IMR-90 (cell line): Measurements from ENCODE around the gene CYP46A1. TPM values are rescaled to one million over a fixed set of nuclear protein-coding genes. Genes with fewer than 3 reads are reported as not detected.

Source experiments
- ATAC-seq: fragments of 200-7000 bp; cut with Tn5 transposase; 2 replicates; pipeline ENCODE4 v1.9.1; 2020; ENCODE audit warnings: low read depth, mild to moderate bottlenecking, moderate library complexity
- BruUV-seq: library from RNA; stranded (reverse); fragments of 400-500 nt; replicated peaks from 2 replicates; lab custom pipeline; 2021; lab: Mats Ljungman, UMichigan
- CTCF ChIA-PET: fragments of 300-600 bp; formaldehyde crosslinking; extraction: SDS; loops from one replicate; lab custom pipeline; 2021; ENCODE audit warnings: antibody characterized with exemption; lab: Yijun Ruan, JAX
- POLR2A ChIA-PET: fragments of 300-600 bp; sonication (Branson Sonifier 250); formaldehyde crosslinking; loops from one replicate; lab custom pipeline; 2022; ENCODE audit warnings: antibody characterized with exemption; ENCODE audit not compliant: unreplicated experiment; lab: Charles Lee
- DNase-seq: peaks from one replicate; pipeline ENCODE4 v3.0.0; 2013
- H2AFZ ChIP-seq: replicated peaks from 2 replicates; pipeline ENCODE3; 2013; ENCODE audit warnings: low read length, mild to moderate bottlenecking; ENCODE audit not compliant: poor library complexity
- H2AK5ac ChIP-seq: 2 replicates; pipeline ENCODE4 v1.6.1; 2013; ENCODE audit warnings: low read depth, low read length, inconsistent platforms
- H2AK9ac ChIP-seq: replicated peaks from 2 replicates; pipeline ENCODE3; 2013; ENCODE audit warnings: mild to moderate bottlenecking, low read depth, low read length, moderate library complexity; ENCODE audit not compliant: poor library complexity
- H2BK120ac ChIP-seq: 2 replicates; pipeline ENCODE4 v1.6.1; 2013; ENCODE audit warnings: low read depth, low read length, inconsistent platforms
- H2BK15ac ChIP-seq: 3 replicates; pipeline ENCODE4 v1.6.1; 2013; ENCODE audit warnings: low read depth, low read length, inconsistent platforms
- H2BK20ac ChIP-seq: 2 replicates; pipeline ENCODE4 v1.6.1; 2013; ENCODE audit warnings: low read depth, mild to moderate bottlenecking, inconsistent platforms, low read length, moderate library complexity
- H2BK5ac ChIP-seq: 2 replicates; pipeline ENCODE4 v1.6.1; 2013; ENCODE audit warnings: mild to moderate bottlenecking, low read depth, low read length, inconsistent platforms; ENCODE audit not compliant: poor library complexity, severe bottlenecking
- H3K14ac ChIP-seq: replicated peaks from 2 replicates; pipeline ENCODE4 v1.6.1; 2013; ENCODE audit warnings: low read depth, low read length, inconsistent platforms
- H3K18ac ChIP-seq: 2 replicates; pipeline ENCODE4 v1.6.1; 2013; ENCODE audit warnings: low read depth, low read length, control low read depth
- H3K23ac ChIP-seq: 2 replicates; pipeline ENCODE4 v1.6.1; 2013; ENCODE audit warnings: low read depth, low read length, inconsistent platforms
- H3K27ac ChIP-seq: 2 replicates; pipeline ENCODE4 v1.5.1; 2013; ENCODE audit warnings: mild to moderate bottlenecking, control low read depth, low read length; ENCODE audit not compliant: insufficient read depth
- H3K27me3 ChIP-seq: 2 replicates; pipeline ENCODE4 v1.6.1; 2013; ENCODE audit warnings: low read length; ENCODE audit not compliant: control insufficient read depth, insufficient read depth
- H3K36me3 ChIP-seq: 2 replicates; pipeline ENCODE4 v1.6.1; 2013; ENCODE audit warnings: low read length, mixed read lengths; ENCODE audit not compliant: control insufficient read depth, insufficient read depth
- H3K4ac ChIP-seq: 2 replicates; pipeline ENCODE4 v1.6.1; 2013; ENCODE audit warnings: low read depth, low read length, inconsistent platforms
- H3K4me1 ChIP-seq: 2 replicates; pipeline ENCODE4 v1.6.1; 2013; ENCODE audit warnings: low read length, mixed read lengths; ENCODE audit not compliant: control insufficient read depth, insufficient read depth
- H3K4me2 ChIP-seq: 2 replicates; pipeline ENCODE4 v1.6.1; 2013; ENCODE audit warnings: low read depth, mild to moderate bottlenecking, control low read depth, low read length, moderate library complexity
- H3K4me3 ChIP-seq: 2 replicates; pipeline ENCODE4 v1.5.1; 2013; ENCODE audit warnings: low read depth, mild to moderate bottlenecking, control low read depth, low read length, moderate library complexity; ENCODE audit not compliant: insufficient read depth
- H3K56ac ChIP-seq: 2 replicates; pipeline ENCODE4 v1.6.1; 2013; ENCODE audit warnings: low read length, inconsistent platforms; ENCODE audit not compliant: insufficient read depth; ENCODE audit errors: extremely low read depth
- H3K79me1 ChIP-seq, 2 experiments: 2 replicates each; pipeline ENCODE4 v1.6.1; 2013; ENCODE audit warnings: low read length in 2 of 2, inconsistent platforms in 1 of 2, low read depth in 1 of 2
- H3K9ac ChIP-seq: 2 replicates; pipeline ENCODE4 v1.6.1; 2013; ENCODE audit warnings: low read depth, low read length, control low read depth
- H3K9me1 ChIP-seq: 2 replicates; pipeline ENCODE4 v1.6.1; 2013; ENCODE audit warnings: low read length, inconsistent platforms; ENCODE audit not compliant: insufficient read depth
- H3K9me3 ChIP-seq: 2 replicates; pipeline ENCODE4 v1.6.1; 2013; ENCODE audit warnings: low read length; ENCODE audit not compliant: control insufficient read depth, insufficient read depth
- H4K20me1 ChIP-seq: 2 replicates; pipeline ENCODE4 v1.6.1; 2013; ENCODE audit warnings: low read length, inconsistent platforms; ENCODE audit not compliant: insufficient read depth
- H4K5ac ChIP-seq: 2 replicates; pipeline ENCODE4 v1.6.1; 2013; ENCODE audit warnings: mild to moderate bottlenecking, low read depth, low read length, control low read depth
- H4K8ac ChIP-seq, 2 experiments: 2 replicates each; pipeline ENCODE4 v1.6.1; 2013; ENCODE audit warnings: low read depth in 2 of 2, low read length in 2 of 2, control low read depth in 1 of 2, inconsistent platforms in 1 of 2
- H4K91ac ChIP-seq: 2 replicates; pipeline ENCODE4 v1.6.1; 2013; ENCODE audit warnings: low read depth, low read length, inconsistent platforms; ENCODE audit not compliant: insufficient read depth
- MXI1 ChIP-seq: IDR thresholded peaks from 2 replicates; pipeline ENCODE4 v1.6.1; 2012; ENCODE audit warnings: low read depth, mild to moderate bottlenecking, low read length, moderate library complexity, borderline replicate concordance
- RAD21 ChIP-seq: IDR thresholded peaks from 2 replicates; pipeline ENCODE4 v1.6.1; 2012; ENCODE audit warnings: low read length, improper control_type of control experiment
- WGBS, 2 experiments: methylation state at CpG; one replicate each; pipeline versions ENCODE4 v1.1.5 to v1.1.7; 2013; ENCODE audit warnings: missing lambda C conversion rate in 2 of 2; ENCODE audit not compliant: insufficient read length in 1 of 2; ENCODE audit errors: extremely low coverage in 2 of 2; 5-methylcytosine and 5-hydroxymethylcytosine counted together
- dilution Hi-C: fragments of 300-500 bp; cut with HindIII; formaldehyde crosslinking; loops from one replicate; pipeline ENCODE4 v1.14.3; 2018; ENCODE audit warnings: low sequenced_read_pairs; ENCODE audit not compliant: unreplicated experiment
- in situ Hi-C: fragments of 300-500 bp; cut with MboI; formaldehyde crosslinking; loops from 3 replicates; pipeline ENCODE4 v1.14.3; 2019; ENCODE audit warnings: low sequenced_read_pairs, inconsistent platforms, mixed read lengths
- intact Hi-C: fragments of 100-400 bp; cut with micrococcal nuclease; formaldehyde crosslinking; loops from 2 replicates; pipeline ENCODE4 v1.10.0; 2022
- polyA plus RNA-seq, 3 experiments: library from polyadenylated mRNA; depleted of rRNA; stranded (reverse); fragments of >200 nt; gene quantifications; 2 replicates each; pipeline ENCODE4 v1.2.3, GENCODE V29; 2012; ENCODE audit warnings: low replicate concordance in 1 of 3
- total RNA-seq: library from RNA; depleted of rRNA; stranded (reverse); fragments of >200 nt; gene quantifications from 2 replicates; pipeline ENCODE4 v1.2.3, GENCODE V29; 2012

CYP46A1 gene
- total and polyA plus RNA-seq, 2 of the 4 experiments (the other 2 are of a cell fraction) = 0.18 to 0.31 TPM

DNA sequence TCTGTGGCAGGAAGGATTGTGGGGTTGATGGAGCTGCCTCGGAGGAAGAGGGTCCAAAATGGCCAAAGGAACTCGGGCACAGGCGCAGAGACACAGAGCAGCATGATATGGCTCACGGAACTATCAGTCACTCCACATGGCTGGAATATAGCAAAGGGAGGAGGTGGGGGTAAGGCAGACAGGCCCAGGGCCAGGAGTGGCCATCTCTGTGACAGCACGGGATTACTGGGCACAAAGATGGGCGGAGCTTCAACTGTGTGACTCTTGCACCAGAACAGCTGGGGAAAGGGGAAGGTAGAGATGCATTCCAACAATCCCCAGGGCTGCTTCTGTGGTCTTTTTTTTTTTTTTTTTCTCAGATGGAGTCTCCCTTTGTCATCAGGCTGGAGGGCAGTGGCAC is 84.3 kb downstream of the CYP46A1 start:
- H2AK9ac ChIP-seq = no peak overlapping the region
- 100% methylated on average over 3 of the region's 6 CpGs; no CpG with 5 or more reads in 1 of the 2 experiments for WGBS, 2 experiments
- H3K4me2 ChIP-seq = no peak overlapping the region
- no peak overlapping the region for H3K4me3 ChIP-seq
- no peak overlapping the region for H4K8ac ChIP-seq
- no peak for TF ChIP-seq MXI1
- TF ChIP-seq RAD21 = no peak
- peaks cover 5% of the 10 kb centered on the region; the same call in 1 of the 2 replicates for H3K4me1 ChIP-seq
- dilution Hi-C loops = no loop called here
- no peaks in the 10 kb centered on the region; the same call in 1 of the 2 replicates for H3K9me1 ChIP-seq
- ATAC-seq = peak; percentile 33; the same call in 1 of the 2 replicates
- H2BK20ac ChIP-seq = no peak overlapping the region
- H3K4ac ChIP-seq = peak overlapping the region; percentile 25; the same call in 1 of the 2 replicates
- no peak overlapping the region for H3K56ac ChIP-seq
- no peaks in the 10 kb centered on the region for H3K27me3 ChIP-seq
- H3K36me3 ChIP-seq = no peaks in the 10 kb centered on the region
- no peak overlapping the region for H4K5ac ChIP-seq
- DNase-seq = no peak
- H3K14ac ChIP-seq = no peak overlapping the region
- no peak overlapping the region for H4K91ac ChIP-seq
- H2AFZ ChIP-seq = peak overlapping the region; percentile 54
- no peak overlapping the region for H3K9ac ChIP-seq
- peak overlapping the region; percentile 2; the same call in 1 of the 3 replicates for H2BK15ac ChIP-seq
- no peaks in the 10 kb centered on the region for H3K9me3 ChIP-seq
- H3K27ac ChIP-seq = no peak overlapping the region
- CTCF ChIA-PET = no interaction called here
- H2AK5ac ChIP-seq = peak overlapping the region; percentile 49
- in situ Hi-C loops = no loop called here
- H3K18ac ChIP-seq = no peak overlapping the region
- no peaks in the 10 kb centered on the region for H3K79me1 ChIP-seq
- H4K20me1 ChIP-seq = no peaks in the 10 kb centered on the region
- H2BK120ac ChIP-seq = 0 out of 2 replicates have a peak overlapping the region, but pooled peaks have one; percentile 14
- intact Hi-C loops = no loop called here
- BruUV-seq = no TSS peak
- H2BK5ac ChIP-seq = no peak overlapping the region
- POLR2A ChIA-PET = no interaction called here
- H3K23ac ChIP-seq = no peak overlapping the region
